Measurements from ENCODE around the gene THEMIS. TPM values are rescaled to one million over a fixed set of nuclear protein-coding genes. Genes with fewer than 3 reads are reported as not detected.

THEMIS gene
- total RNA-seq, 1 donor from 2014 or later, result not detected

- Mint-ChIP-seq H3K4me1 (ENCODE audit: low read depth) (no peaks in the 10 kb centered on the region), H3K4me3 (ENCODE audit: unreplicated experiment) (no peak overlapping the region), H3K36me3 (ENCODE audit: low read depth) (no peaks in the 10 kb centered on the region), H3K27me3 (ENCODE audit: low read depth) (peaks cover 7% of the 10 kb centered on the region), H3K9me3 (ENCODE audit: low read depth) (no peaks in the 10 kb centered on the region), H3K27ac (ENCODE audit: unreplicated experiment) (no peak overlapping the region)
- DNase-seq (ENCODE audit: low spot score), result no peak
- no peak for TF ChIP-seq CTCF (IDR thresholded peaks at IDR 0.05)
Observed at GRCh38 chr6:127917766-127918165, 16.9 kb upstream of the THEMIS start.

GRCh38 chr6:127914240-127914639 is 13.4 kb upstream of the THEMIS start:
- no peak for DNase-seq (ENCODE audit: low spot score)
- Mint-ChIP-seq H3K4me1 (ENCODE audit: low read depth) (no peaks in the 10 kb centered on the region), H3K27ac (ENCODE audit: unreplicated experiment) (no peak overlapping the region), H3K4me3 (ENCODE audit: unreplicated experiment) (no peak overlapping the region), H3K27me3 (ENCODE audit: low read depth) (peaks cover 6% of the 10 kb centered on the region), H3K36me3 (ENCODE audit: low read depth) (no peaks in the 10 kb centered on the region), H3K9me3 (ENCODE audit: low read depth) (no peaks in the 10 kb centered on the region)
- no peak for TF ChIP-seq CTCF (IDR thresholded peaks at IDR 0.05)

GRCh38 chr6:127912914-127913313 is 12.1 kb upstream of the THEMIS start:
- Mint-ChIP-seq H3K36me3 (ENCODE audit: low read depth) (no peaks in the 10 kb centered on the region), H3K9me3 (ENCODE audit: low read depth) (peaks cover 2% of the 10 kb centered on the region), H3K27me3 (ENCODE audit: low read depth) (peaks cover 1% of the 10 kb centered on the region), H3K4me1 (ENCODE audit: low read depth) (no peaks in the 10 kb centered on the region), H3K27ac (ENCODE audit: unreplicated experiment) (no peak overlapping the region), H3K4me3 (ENCODE audit: unreplicated experiment) (no peak overlapping the region)
- no peak for DNase-seq (ENCODE audit: low spot score)
- TF ChIP-seq CTCF (IDR thresholded peaks at IDR 0.05), result no peak

GRCh38 chr6:127907960-127908640 is 7.2 kb upstream of the THEMIS start:
- no peak for TF ChIP-seq CTCF (IDR thresholded peaks at IDR 0.05)
- Mint-ChIP-seq H3K36me3 (ENCODE audit: low read depth) (peaks cover 1% of the 10 kb centered on the region), H3K27me3 (ENCODE audit: low read depth) (no peaks in the 10 kb centered on the region), H3K27ac (ENCODE audit: unreplicated experiment) (no peak overlapping the region), H3K4me3 (ENCODE audit: unreplicated experiment) (no peak overlapping the region), H3K9me3 (ENCODE audit: low read depth) (peaks cover 13% of the 10 kb centered on the region), H3K4me1 (ENCODE audit: low read depth) (no peaks in the 10 kb centered on the region)
- no peak for DNase-seq (ENCODE audit: low spot score)

GRCh38 chr6:127904160-127904559 is 3.3 kb upstream of the THEMIS start:
- no peak for TF ChIP-seq CTCF (IDR thresholded peaks at IDR 0.05)
- Mint-ChIP-seq H3K4me3 (ENCODE audit: unreplicated experiment) (no peak overlapping the region), H3K9me3 (ENCODE audit: low read depth) (peaks cover 13% of the 10 kb centered on the region), H3K36me3 (ENCODE audit: low read depth) (peaks cover 1% of the 10 kb centered on the region), H3K4me1 (ENCODE audit: low read depth) (no peaks in the 10 kb centered on the region), H3K27ac (ENCODE audit: unreplicated experiment) (no peak overlapping the region), H3K27me3 (ENCODE audit: low read depth) (no peaks in the 10 kb centered on the region)
- no peak for DNase-seq (ENCODE audit: low spot score)

Measured in chondrocyte (in vitro differentiated cells).